GM21723 (cell line): ENCODE data around the gene PLXDC2.
A peak's percentile ranks its signal among the peaks of the same experiment; 100 is the strongest.
"Not testable (repeated sequence)": the region's sequence is repeated elsewhere in the genome, so short reads cannot be mapped to it uniquely, and the experiment has no call there.

ENCODE experiments used
- ATAC-seq: cut with Tn5 transposase; IDR thresholded peaks from one replicate; pipeline ENCODE4 v1.9.1; 2021; ENCODE audit warnings: mild to moderate bottlenecking, moderate library complexity; ENCODE audit not compliant: unreplicated experiment

PLXDC2 gene

GRCh38 chr10:19816411-19817230 is at the start of gene PLXDC2:
TSS of gene PLXDC2 (plus strand) at chr10:19816432.
- ATAC-seq = no peak

GRCh38 chr10:19767876-19768275 is 48.4 kb upstream of the PLXDC2 start:
- ATAC-seq = no peak

GRCh38 chr10:19769826-19770225 is 46.4 kb upstream of the PLXDC2 start:
- not testable (repeated sequence) for ATAC-seq

GRCh38 chr10:19772972-19773371 is 43.3 kb upstream of the PLXDC2 start:
- no peak for ATAC-seq

- ATAC-seq = no peak
These were observed 40.9 kb upstream of the PLXDC2 start for GRCh38 chr10:19775296-19775695.

DNA sequence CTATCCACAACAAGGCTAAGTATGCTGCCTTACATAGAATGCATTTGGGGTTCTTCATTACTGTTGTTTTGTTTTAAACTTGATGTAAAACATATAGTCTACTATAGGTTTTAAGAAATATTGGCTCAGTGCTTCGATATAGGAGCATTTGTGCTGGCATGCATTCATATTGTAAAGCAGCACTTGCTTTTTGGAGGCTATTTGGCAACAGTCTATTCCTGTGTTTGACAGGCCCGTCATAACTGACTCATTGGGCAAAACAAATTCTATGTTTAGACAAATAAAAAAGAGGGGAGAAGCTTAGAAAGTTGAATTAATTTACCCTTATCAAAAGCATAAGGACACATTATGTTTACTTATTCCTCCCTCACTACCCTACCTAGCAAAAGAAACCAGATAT is 38.4 kb upstream of the PLXDC2 start:
- ATAC-seq = no peak

DNA sequence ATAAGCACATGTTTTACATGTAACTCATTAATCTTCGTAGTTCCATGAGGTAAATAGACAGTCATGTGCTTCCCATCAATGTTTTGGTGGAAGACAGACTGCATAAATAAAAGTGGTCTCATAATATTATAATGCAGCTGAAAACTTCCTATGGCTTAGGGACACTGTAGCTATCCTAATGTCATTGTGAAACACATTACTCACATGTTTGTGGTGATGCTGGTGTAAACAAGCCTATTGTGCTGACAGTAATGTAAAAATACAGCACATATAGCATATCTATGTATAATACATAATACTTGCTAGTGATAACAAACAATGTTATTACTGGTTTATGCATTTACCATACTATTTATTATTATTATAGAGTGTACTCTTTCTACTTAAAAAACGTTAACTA is 37.2 kb upstream of the PLXDC2 start:
- ATAC-seq = no peak

- ATAC-seq = no peak
These were observed 33.7 kb upstream of the PLXDC2 start for GRCh38 chr10:19782430-19783089.

DNA sequence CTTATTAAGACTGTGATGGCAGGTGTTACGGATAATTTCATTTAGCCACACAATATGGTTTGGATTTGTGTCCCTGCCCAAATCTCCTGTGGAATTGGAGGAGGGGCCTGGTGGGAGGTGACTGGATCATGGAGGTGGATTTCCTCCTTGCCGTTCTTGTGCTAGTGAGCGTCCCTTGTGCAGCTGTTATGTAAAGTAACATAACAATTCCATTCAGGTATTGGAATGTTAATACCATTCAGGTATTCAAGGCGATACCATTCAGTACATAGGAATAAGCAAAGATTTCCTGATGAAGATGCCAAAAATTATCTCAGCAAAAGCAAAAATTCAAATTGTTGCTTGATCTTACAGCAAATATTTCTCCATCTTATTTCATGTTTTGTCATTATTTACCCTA is 32.5 kb upstream of the PLXDC2 start:
- ATAC-seq = no peak

- ATAC-seq = no peak
These were observed 30.9 kb upstream of the PLXDC2 start for GRCh38 chr10:19785366-19785765.

DNA sequence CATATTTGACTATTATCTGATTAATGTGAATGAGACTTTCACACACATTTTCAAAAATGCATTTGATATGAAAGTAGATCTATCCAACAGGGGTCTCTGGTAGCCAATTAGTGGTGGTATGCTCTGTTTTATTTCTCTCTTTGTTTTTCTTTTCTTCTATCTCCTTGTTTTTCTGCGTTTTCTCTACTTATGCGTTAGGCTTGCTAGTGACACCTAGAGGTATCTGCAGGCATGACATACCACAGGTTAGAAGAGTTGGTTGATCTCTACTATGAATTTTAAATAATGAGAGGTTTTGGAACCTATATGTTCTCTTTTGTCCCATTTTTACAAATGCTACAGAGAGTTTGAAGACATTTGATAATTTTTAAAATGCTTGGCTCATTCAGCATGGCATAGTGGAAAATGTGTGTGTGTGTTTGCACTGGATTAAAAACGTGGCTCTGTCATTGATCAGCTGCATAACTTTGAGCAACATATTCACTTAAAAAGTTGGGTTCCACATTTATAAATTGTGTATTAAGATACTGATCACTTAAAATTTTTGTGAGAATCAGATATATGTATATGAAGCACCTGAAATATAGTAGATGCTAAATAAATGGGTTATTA is 28.1 kb upstream of the PLXDC2 start:
- peak; percentile 51 for ATAC-seq

DNA sequence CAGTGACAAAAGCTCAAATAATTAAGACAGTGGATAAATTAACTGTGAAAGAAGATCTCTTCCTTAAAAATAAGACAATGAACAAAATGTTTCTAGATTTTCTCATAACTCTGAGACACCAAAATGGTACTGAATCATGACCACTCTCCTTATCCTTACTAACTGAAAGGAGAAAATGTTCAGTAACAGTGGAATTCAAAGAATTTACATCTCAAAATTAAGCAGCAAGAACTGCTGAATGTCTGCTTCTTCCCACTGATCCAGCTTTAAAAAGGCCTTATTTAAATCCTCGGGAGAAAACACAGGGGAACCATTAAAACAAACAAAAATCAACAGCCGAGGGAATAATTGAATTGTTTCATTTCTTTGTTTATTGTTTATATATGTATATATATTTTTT is 27.3 kb upstream of the PLXDC2 start:
- ATAC-seq = no peak

DNA sequence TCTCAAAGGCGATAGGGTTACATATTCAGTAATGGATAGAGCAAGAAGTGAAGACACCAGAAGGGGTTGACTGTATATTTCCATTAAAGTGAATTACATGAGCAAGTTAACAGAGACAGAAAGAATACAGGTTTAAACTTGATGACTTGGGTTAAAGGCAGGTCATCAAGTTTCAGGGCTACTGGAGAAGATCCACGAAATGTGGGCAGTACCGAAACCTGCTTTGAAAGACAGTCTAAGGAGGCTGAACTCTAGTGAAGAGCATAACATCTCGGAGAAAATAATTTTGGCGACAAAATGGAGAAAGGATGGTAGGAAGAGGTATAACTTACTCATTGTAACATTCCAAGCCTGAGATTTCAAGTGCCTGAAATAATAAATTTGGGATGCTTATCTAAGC is 26.6 kb upstream of the PLXDC2 start:
- ATAC-seq = no peak

GRCh38 chr10:19791032-19791431 is 25.2 kb upstream of the PLXDC2 start:
- ATAC-seq = no peak

DNA sequence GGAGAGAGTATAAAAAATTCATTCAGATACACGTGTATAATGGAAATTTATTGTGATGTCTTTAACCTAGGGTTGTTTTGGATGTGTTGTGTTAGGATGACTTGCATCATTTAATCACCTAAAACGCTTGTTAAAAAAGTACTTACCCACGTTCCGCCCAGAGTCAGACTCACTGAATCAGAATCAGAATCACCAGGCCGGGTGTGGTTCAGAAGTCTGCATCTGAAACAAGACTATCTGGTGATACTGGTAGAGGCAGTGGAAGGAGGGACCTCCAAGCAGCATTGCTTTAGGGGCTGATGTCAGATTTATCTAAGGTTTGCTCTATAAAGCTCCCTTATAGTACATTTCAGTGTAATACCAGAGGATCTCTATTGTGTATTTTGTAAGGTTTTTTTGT is 20.5 kb upstream of the PLXDC2 start:
- no peak for ATAC-seq

DNA sequence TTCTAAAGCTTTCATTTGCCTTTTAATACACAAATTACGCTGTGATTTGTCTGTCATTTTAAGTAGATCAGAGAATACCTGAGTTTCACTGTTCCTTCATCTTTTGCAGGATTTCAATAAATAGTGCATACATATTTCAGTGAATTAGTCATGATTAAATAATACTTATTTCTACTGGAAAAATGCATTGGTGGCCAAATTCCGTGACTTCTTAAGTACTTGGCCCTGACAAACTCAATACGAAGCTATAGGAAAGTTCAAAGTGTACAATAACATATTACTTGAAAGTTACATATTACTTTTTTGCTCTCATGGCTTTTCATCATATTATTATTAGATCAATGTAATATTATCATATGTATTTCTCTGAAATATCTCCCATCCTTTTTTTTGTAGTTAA is 16.1 kb upstream of the PLXDC2 start:
- no peak for ATAC-seq

- ATAC-seq = no peak
These were observed 14.9 kb upstream of the PLXDC2 start for GRCh38 chr10:19801369-19801768.

DNA sequence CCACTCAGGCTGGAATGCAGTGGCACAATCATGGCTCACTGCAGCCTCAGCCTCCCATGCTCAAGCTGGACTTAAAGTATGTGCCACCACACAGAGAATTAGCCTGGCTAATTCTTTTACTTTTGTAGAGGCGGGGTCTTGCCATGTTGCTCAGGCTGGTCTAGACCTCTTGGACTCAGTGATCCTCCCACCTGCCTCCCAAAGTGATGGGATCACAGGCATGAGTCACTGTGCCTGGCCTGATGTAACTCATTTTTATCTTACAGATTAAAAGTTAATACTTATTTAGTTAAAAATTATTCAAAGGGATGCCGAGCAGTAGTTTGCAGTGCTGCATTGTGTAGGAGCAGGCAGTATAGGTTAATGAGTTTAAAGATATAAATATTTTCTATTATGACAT is 12.6 kb upstream of the PLXDC2 start:
- ATAC-seq = no peak

GRCh38 chr10:19809481-19809880 is 6.8 kb upstream of the PLXDC2 start:
- ATAC-seq = no peak

- no peak for ATAC-seq
These were observed 4.7 kb upstream of the PLXDC2 start for GRCh38 chr10:19811540-19811939.

DNA sequence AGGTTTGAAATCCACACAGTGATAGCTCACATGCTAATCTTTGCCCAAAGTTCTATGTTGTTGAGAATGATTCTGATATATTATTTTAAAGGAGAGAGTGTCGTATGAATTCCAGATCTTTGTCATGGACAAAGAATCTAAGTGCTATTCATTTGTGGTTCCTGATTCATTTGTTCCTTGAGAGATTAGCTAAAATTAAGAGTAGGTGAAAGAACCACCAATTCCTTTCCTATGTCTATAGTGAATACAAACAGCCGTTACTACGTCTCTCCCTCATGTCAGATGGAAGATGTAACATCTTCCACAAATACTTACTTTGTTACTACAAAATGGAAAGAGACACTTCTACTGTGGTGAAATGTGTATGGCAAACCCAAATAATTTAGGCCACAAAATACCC is 3.3 kb upstream of the PLXDC2 start:
- ATAC-seq = no peak
